Effector memory CD4-positive, alpha-beta T cell (primary cell): ENCODE data around the gene TAS1R2.

Source experiments
- DNase-seq, 3 donors: peaks; one replicate each; pipeline ENCODE4 v3.0.0-alpha.2; 2020
- H3K27ac ChIP-seq: 2 replicates; pipeline ENCODE4 v1.7.0; 2013; ENCODE audit warnings: mild to moderate bottlenecking, low read length, moderate library complexity; ENCODE audit not compliant: insufficient read depth, poor library complexity, severe bottlenecking
- H3K27me3 ChIP-seq: replicated peaks from 2 replicates; pipeline ENCODE4 v1.7.0; 2013; ENCODE audit warnings: mild to moderate bottlenecking, low read length; ENCODE audit not compliant: insufficient read depth, control insufficient read depth, poor library complexity, severe bottlenecking
- H3K36me3 ChIP-seq: 2 replicates; pipeline ENCODE4 v1.7.0; 2013; ENCODE audit warnings: mild to moderate bottlenecking, low read length, moderate library complexity; ENCODE audit not compliant: control insufficient read depth, insufficient read depth
- H3K4me1 ChIP-seq: 2 replicates; pipeline ENCODE4 v1.7.0; 2013; ENCODE audit warnings: low read length, mild to moderate bottlenecking; ENCODE audit not compliant: control insufficient read depth, insufficient read depth, poor library complexity, severe bottlenecking
- H3K4me3 ChIP-seq: 2 replicates; pipeline ENCODE4 v1.7.0; 2013; ENCODE audit warnings: low read length, low read depth, mild to moderate bottlenecking; ENCODE audit not compliant: insufficient read depth, poor library complexity, severe bottlenecking
- H3K9me3 ChIP-seq: 2 replicates; pipeline ENCODE4 v1.7.0; 2013; ENCODE audit warnings: mild to moderate bottlenecking, low read length, moderate library complexity; ENCODE audit not compliant: control insufficient read depth

TAS1R2 gene

DNA sequence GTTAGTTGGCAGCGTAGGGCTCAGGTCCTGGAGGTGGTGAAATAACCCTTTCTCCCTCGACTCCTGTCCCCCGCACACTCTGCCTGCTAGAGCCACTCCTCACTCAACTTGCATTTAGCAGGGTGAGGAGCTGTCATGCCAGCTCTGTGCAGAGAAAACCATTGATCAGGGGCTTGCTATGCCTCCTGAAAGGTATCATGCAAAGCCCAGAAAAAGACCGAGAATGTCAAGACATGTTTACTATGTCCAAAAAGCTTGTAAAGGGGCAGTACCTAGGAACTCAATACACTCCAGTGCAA, 24.9 kb upstream of the TAS1R2 start:
- H3K36me3 ChIP-seq = no peaks in the 10 kb centered on the region
- DNase-seq = no peak
- no peaks in the 10 kb centered on the region for H3K27me3 ChIP-seq
- H3K4me3 ChIP-seq = no peak overlapping the region
- no peaks in the 10 kb centered on the region for H3K4me1 ChIP-seq
- H3K27ac ChIP-seq = no peak overlapping the region
- H3K9me3 ChIP-seq = no peaks in the 10 kb centered on the region

DNA sequence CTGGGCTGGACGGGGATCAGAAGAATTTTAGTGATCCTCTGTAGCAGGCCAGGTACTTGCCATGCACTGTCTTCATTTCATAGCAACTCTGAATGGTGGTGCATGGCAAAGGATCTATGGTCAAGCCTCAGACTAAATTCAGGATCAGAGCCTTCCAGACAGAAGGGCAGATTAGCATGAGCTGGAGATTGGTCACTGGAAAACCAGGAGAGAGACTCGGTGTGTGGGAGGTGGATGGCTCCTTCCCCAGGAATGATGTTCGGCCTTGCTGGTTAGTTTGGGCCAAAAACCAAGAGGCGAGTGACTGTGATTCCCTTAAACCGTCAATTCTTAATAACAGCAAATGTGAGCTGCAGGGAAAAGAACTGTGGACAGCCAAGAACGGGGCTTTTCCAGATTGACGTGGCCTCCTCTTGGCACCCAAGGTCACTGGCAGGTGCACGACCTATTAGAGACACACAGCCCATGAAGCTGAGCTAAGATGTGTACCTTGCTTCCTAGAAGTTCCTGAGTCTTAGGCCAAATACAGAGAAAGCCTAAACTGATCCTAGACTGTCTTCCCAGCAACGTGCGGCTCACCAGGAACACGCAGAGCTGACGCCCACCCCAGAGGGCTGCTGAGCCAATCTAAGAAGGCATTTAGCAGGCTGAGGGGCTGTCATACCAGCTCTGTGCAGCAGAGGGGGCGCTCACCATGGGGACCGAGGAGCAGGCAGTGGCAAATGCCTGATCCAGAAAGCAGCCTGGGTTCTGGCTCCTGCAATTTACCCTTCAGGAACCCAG, 24.4 kb upstream of the TAS1R2 start:
- Histone ChIP-seq H3K27me3 (no peaks in the 10 kb centered on the region), H3K36me3 (no peaks in the 10 kb centered on the region)

DNA sequence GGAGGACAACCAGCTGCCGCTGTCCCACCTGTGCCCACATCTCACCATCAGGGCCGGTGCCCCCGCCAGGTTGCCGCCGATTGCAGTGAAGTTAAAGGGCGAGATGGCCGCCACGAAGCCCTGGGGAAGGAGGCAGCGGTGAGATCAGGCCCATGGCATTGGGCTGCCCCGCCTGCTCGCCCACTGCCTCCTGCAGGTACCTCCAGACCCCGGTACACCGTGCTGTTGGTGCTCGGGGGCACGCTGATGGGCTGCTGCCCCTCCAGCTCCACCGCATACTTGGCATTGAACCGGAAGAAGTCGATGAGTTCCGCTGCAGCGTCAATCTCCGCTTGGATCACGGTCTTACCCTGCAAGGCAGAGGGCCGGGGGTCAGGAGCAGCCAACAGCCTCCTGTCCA, 23.6 kb upstream of the TAS1R2 start:
- Histone ChIP-seq H3K27ac (no peak overlapping the region), H3K9me3 (no peaks in the 10 kb centered on the region), H3K4me1 (no peaks in the 10 kb centered on the region), H3K27me3 (no peaks in the 10 kb centered on the region), H3K4me3 (no peak overlapping the region), H3K36me3 (no peaks in the 10 kb centered on the region)
- no peak for DNase-seq

More for the DNA sequence above, 24.4 kb upstream of the TAS1R2 start:
- H3K4me1 ChIP-seq = no peaks in the 10 kb centered on the region
- no peak overlapping the region for H3K27ac ChIP-seq
- no peaks in the 10 kb centered on the region for H3K9me3 ChIP-seq
- no peak overlapping the region for H3K4me3 ChIP-seq
- DNase-seq = peak; percentile 35 to 59 (median 41)

DNA sequence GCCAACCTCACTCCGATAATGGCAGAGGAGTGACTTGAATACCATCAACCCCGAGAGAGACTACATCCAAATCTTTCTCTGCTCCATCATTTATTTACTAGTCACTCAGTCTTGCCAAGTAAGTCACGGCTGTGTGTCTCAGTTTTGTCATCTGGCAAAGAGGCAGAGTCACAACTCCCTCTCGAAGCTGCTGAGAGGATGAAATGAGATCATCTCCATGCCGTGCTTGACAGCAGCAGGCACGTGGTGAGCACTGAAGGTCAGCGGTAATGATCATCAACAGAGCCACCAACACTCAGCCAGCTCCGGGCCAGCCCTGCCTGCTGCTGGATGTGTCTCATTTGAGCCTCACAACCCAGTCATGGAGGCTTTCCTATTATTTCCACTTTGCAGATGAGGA, 23.0 kb upstream of the TAS1R2 start:
- H3K27me3 ChIP-seq = no peaks in the 10 kb centered on the region
- DNase-seq = no peak
- H3K27ac ChIP-seq = no peak overlapping the region
- H3K9me3 ChIP-seq = no peaks in the 10 kb centered on the region
- no peak overlapping the region for H3K4me3 ChIP-seq
- no peaks in the 10 kb centered on the region for H3K4me1 ChIP-seq
- no peaks in the 10 kb centered on the region for H3K36me3 ChIP-seq

DNA sequence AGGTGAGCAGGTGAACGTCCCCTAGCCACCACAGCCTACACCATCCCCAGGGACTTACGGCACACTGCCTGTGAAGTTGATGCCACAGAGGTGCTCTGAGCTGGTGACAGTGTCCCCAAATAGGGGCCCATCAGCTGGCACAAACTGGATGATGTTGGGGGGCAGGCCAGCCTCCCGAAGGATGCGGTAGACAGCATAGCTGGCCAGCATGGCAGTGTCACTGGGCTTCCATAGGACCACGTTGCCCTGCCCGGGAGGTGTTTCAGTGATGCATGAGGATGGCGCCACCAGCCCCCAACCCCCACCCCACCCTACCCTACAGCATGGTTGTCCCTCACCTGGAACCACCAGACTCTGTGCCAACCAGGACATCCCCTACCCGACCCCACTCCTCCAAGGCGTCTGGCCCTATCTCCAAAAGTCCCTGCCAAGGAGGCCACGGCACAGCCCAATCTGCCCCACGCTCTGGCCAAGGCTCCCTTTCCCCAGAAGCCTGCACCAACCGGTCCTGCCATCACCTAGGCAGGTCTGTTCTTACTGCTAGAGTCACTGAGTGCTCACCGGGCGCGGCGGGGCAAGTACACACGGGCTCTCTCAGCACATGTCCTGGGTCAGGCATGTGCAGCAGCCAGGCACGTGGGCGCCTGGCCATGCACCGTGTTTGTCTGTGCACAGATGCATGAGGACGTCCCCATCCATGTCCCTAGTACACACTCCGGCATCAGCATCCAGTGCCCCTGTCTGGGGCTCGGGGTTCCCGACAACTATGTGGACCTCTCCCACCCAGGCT, 22.4 kb upstream of the TAS1R2 start:
- no peaks in the 10 kb centered on the region for H3K36me3 ChIP-seq
- no peaks in the 10 kb centered on the region for H3K4me1 ChIP-seq
- no peak overlapping the region for H3K27ac ChIP-seq
- H3K4me3 ChIP-seq = no peak overlapping the region
- DNase-seq = no peak
- no peaks in the 10 kb centered on the region for H3K9me3 ChIP-seq
- no peaks in the 10 kb centered on the region for H3K27me3 ChIP-seq

DNA sequence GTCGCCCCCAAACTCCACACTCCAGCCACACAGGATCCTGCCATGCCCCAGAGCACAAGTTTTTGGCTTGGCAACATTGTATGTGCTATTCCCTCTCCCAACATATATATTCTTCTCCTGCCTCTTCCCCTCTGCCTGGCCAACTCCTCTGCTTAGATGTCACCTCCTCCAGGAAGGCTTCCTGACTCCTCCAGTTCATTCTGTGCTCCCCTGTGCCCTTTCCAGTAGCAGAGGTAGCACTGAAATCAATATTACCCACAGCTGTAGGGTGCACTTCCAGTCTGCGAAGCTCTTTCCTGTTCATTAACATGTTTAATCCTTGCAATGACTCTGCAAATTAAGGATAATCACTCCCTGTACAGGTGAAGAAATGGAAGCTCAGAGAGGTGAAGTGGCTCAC, 21.7 kb upstream of the TAS1R2 start:
- H3K27ac ChIP-seq = no peak overlapping the region
- no peaks in the 10 kb centered on the region for H3K27me3 ChIP-seq
- H3K4me1 ChIP-seq = no peaks in the 10 kb centered on the region
- no peaks in the 10 kb centered on the region for H3K9me3 ChIP-seq
- H3K4me3 ChIP-seq = no peak overlapping the region
- H3K36me3 ChIP-seq = no peaks in the 10 kb centered on the region
- no peak for DNase-seq

DNA sequence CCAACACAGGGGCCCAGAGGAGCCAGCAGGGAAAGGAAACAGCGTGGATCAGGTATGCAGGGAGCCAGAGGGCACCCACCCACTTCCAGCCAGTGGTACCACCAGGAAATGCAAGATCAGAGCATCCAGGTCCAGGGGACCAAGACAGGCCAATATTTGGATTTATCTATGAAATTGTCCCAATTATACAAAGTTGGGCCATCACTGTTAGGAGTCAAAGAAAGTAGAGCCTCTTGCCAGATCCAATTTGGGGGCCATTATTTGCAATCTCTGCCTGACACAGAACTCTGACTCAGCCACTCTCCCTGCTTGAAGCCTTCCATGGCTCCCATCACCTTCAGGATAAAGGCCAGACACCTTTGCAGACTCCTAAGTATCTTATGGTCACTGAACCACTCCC, 21.1 kb upstream of the TAS1R2 start:
- no peak for DNase-seq
- Histone ChIP-seq H3K9me3 (no peaks in the 10 kb centered on the region), H3K4me3 (no peak overlapping the region), H3K27ac (no peak overlapping the region), H3K36me3 (no peaks in the 10 kb centered on the region), H3K27me3 (no peaks in the 10 kb centered on the region), H3K4me1 (no peaks in the 10 kb centered on the region)

DNA sequence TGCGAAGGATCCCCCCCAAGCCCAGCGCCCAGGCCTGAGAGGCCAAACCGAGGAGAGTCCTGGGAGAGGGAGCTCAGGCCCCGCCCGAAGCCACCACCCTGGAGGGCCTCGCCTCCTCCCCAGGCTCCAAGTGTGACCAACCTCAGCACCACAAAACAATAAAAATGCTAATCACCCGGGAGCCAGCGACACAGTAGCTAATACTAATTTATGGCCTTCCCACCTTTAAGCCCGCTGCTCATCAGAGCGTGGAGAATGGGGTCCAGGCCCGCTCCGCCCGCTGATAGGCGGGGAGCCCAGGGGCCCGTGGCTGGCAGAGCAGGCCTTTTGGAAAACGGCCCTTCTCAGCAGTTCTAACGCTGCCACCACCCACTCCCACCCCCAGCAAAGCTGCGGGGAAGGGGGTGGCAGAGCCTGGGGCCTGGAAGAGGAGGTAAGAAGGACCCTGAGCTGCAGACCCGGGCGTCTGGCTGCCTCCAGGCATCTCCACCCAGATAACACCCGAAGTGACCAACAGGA, 20.4 kb upstream of the TAS1R2 start:
- Histone ChIP-seq H3K4me1 (no peaks in the 10 kb centered on the region), H3K4me3 (no peak overlapping the region), H3K9me3 (no peaks in the 10 kb centered on the region), H3K36me3 (no peaks in the 10 kb centered on the region), H3K27me3 (no peaks in the 10 kb centered on the region), H3K27ac (no peak overlapping the region)
- DNase-seq = no peak

DNA sequence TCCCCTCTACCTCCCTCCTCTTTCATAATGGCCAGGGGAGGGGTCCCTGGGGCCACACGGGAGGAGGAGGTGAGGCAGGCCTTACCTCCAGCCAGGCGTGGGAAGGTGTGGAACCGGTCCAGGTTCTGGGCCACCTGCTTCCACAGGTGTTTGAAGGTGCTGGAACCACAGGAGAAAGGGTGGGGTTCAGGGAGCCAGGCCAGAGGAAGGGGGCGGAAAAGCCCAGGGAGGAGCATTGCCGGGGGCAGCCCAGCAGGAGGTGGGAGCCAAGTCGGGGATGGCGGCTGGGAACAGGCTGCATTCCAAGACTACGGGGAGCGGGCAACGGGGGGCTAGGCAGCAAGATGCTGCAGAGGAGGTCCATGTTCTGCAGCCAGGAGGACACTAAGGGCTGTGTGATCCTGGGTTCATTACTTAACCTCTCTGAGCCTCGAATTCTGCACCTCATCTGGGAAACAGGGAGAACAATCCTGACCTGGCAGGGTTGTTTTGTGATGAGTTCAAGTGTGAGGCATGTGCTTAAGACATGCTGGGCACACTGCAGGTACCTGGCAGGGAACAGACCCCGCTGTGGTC, 19.8 kb upstream of the TAS1R2 start:
- no peak overlapping the region for H3K4me3 ChIP-seq
- H3K27me3 ChIP-seq = no peaks in the 10 kb centered on the region
- no peak for DNase-seq
- H3K4me1 ChIP-seq = no peaks in the 10 kb centered on the region
- no peaks in the 10 kb centered on the region for H3K9me3 ChIP-seq
- no peak overlapping the region for H3K27ac ChIP-seq
- H3K36me3 ChIP-seq = no peaks in the 10 kb centered on the region
